Hepatocyte (in vitro differentiated cells): ENCODE data around the gene IFNA13.

ENCODE experiments used
- CTCF ChIP-seq: fragments of 200-600 bp; sonication (generic); IDR thresholded peaks from 2 replicates; pipeline ENCODE4 v1.5.1; 2016; ENCODE audit warnings: antibody characterized with exemption, mild to moderate bottlenecking; ENCODE audit not compliant: poor library complexity
- EZH2phosphoT487 ChIP-seq: fragments of 200-600 bp; sonication (generic); IDR thresholded peaks from one replicate; pipeline ENCODE4 v1.6.1; 2018; ENCODE audit warnings: antibody characterized with exemption, mild to moderate bottlenecking, low read depth, moderate library complexity; ENCODE audit not compliant: unreplicated experiment, severe bottlenecking

GRCh38 chr9:21414220-21414940, 46.5 kb upstream of the IFNA13 start:
- TF ChIP-seq CTCF, result no peak
- TF ChIP-seq EZH2phosphoT487, result no peak
